ENCODE data around the gene TMSB4X. TPM values are rescaled to one million over a fixed set of nuclear protein-coding genes. Genes with fewer than 3 reads are reported as not detected.
A peak's percentile ranks its signal among the peaks of the same experiment; 100 is the strongest.
"Not testable (repeated sequence)": the region's sequence is repeated elsewhere in the genome, so short reads cannot be mapped to it uniquely, and the experiment has no call there.

TMSB4X gene
- polyA plus RNA-seq, 3 donors = 15,641 to 31,074 (median 27,127) TPM

DNA sequence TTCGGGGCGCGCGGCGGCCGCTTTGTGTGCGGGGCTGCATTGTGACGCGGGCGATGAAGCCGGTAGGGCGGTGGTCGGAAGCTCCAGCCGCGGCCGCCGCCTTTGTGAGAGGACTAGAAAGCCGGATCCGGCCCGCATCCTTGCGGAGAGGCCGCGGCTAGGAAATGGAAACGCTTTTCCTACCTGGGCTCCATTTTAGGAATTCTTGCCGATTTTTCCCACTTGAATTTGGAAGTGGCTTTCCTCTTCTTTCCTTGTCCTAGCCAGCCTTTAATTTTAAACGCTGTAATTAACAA lies 708 bp downstream of the TMSB4X start:
- Histone ChIP-seq H2AFZ (ENCODE audit: insufficient read depth, low read depth, low read length, poor library complexity, severe bottlenecking) (peak overlapping the region; percentile 27), H3K4me2 (replicated peaks; ENCODE audit: extremely low read depth, low read length, poor library complexity, severe bottlenecking) (peak overlapping the region; percentile 77), H3K9me3 (replicated peaks in 1 of 2; ENCODE audit: control insufficient read depth in 1 of 2, insufficient read depth in 1 of 2, low read length in 2 of 2) (peaks cover 0 to 6% of the 10 kb centered on the region in 2 donors), H3K4me3 (replicated peaks in 1 of 3; ENCODE audit: low read depth in 2 of 3, low read length in 3 of 3) (peak overlapping the region; percentile 87 to 97 (median 95)), H3K27me3 (ENCODE audit: control insufficient read depth in 2 of 2, insufficient read depth in 2 of 2, low read length in 2 of 2) (peaks cover 0 to 8% of the 10 kb centered on the region in 2 donors), H3K79me2 (ENCODE audit: insufficient read depth, low read length) (peaks cover 51% of the 10 kb centered on the region), H3K27ac (ENCODE audit: low read depth in 1 of 2, low read length in 2 of 2) (peak overlapping the region; percentile 93 to 98), H4K20me1 (ENCODE audit: insufficient read depth, low read length) (peaks cover 26% of the 10 kb centered on the region), H3K9ac (ENCODE audit: insufficient read depth, low read length, poor library complexity, severe bottlenecking) (peak overlapping the region; percentile 95), H3K36me3 (replicated peaks in 1 of 2; ENCODE audit: control insufficient read depth in 1 of 2, insufficient read depth in 2 of 2, low read length in 2 of 2) (peaks cover 4 to 6% of the 10 kb centered on the region in 2 donors), H3K4me1 (ENCODE audit: control insufficient read depth in 1 of 2, insufficient read depth in 2 of 2, low read length in 2 of 2) (peaks cover 41 to 74% of the 10 kb centered on the region in 2 donors)
- 0% methylated on average over 22 of the region's 26 CpGs for WGBS (ENCODE audit: insufficient coverage)
- intact Hi-C loops (cut with micrococcal nuclease) = loop anchor here (10.0 kb wide), 2 partner anchors 119 to 519 kb away; no protein-coding TSS in a partner anchor
- Mint-ChIP-seq H3K4me1 (peaks cover 40% of the 10 kb centered on the region), H3K36me3 (peaks cover 25 to 26% of the 10 kb centered on the region in 2 donors), H3K27ac (peak overlapping the region; percentile 94 to 99 (median 97)), H3K4me3 (peak overlapping the region; percentile 98), H3K9me3 (peaks cover 0 to 29% (median 14%) of the 10 kb centered on the region in 7 donors), H3K27me3 (ENCODE audit: low read depth in 3 of 3) (peaks cover 0 to 82% (median 0%) of the 10 kb centered on the region in 3 donors)
- TF ChIP-seq, protein P1, sequence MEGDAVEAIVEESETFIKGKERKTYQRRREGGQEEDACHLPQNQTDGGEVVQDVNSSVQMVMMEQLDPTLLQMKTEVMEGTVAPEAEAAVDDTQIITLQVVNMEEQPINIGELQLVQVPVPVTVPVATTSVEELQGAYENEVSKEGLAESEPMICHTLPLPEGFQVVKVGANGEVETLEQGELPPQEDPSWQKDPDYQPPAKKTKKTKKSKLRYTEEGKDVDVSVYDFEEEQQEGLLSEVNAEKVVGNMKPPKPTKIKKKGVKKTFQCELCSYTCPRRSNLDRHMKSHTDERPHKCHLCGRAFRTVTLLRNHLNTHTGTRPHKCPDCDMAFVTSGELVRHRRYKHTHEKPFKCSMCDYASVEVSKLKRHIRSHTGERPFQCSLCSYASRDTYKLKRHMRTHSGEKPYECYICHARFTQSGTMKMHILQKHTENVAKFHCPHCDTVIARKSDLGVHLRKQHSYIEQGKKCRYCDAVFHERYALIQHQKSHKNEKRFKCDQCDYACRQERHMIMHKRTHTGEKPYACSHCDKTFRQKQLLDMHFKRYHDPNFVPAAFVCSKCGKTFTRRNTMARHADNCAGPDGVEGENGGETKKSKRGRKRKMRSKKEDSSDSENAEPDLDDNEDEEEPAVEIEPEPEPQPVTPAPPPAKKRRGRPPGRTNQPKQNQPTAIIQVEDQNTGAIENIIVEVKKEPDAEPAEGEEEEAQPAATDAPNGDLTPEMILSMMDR (IDR thresholded peaks at IDR 0.05) = no peak
- DNase-seq = no peak

DNA sequence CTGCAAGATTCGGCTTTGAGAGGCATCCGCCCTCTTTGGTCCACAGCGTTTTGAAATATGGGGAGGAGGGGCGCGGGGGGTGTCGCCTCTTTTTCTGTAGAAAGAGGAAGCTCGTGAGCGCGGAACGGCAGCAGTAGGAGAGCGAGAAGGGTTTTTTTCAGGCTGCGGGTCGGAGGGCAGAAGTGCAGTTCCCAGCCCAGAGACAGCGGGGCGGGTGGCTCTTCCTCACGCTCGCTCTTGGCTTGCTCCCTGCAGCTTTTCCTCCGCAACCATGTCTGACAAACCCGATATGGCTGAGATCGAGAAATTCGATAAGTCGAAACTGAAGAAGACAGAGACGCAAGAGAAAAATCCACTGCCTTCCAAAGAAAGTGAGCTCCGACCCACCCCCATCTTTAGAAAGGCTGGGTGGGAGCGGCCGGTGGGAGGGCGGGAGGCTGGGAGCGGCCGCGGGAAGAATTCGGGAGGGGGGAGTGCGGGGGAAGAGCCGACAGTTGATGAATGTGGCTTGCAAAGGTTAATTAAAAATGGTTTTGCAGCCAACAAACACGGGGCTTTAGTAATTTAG lies 1.2 kb downstream of the TMSB4X start:
- H3K4me1 Mint-ChIP-seq = peaks cover 39% of the 10 kb centered on the region
- peak overlapping the region; percentile 98 for H3K4me3 Mint-ChIP-seq
- intact Hi-C loops (cut with micrococcal nuclease) = loop anchor here (10.0 kb wide), 2 partner anchors 119 to 519 kb away; no protein-coding TSS in a partner anchor
- peak overlapping the region; percentile 93 to 98 for H3K27ac ChIP-seq (ENCODE audit: low read depth in 1 of 2, low read length in 2 of 2)
- peaks cover 0 to 82% (median 0%) of the 10 kb centered on the region in 3 donors for H3K27me3 Mint-ChIP-seq (ENCODE audit: low read depth in 3 of 3)
- no CpG with 5 or more reads among the region's 34 CpGs for WGBS (ENCODE audit: insufficient coverage)
- H3K79me2 ChIP-seq (ENCODE audit: insufficient read depth, low read length) = peaks cover 51% of the 10 kb centered on the region
- H3K9ac ChIP-seq (ENCODE audit: insufficient read depth, low read length, poor library complexity, severe bottlenecking) = peak overlapping the region; percentile 95
- peaks cover 0 to 10% of the 10 kb centered on the region in 2 donors for H3K27me3 ChIP-seq (ENCODE audit: control insufficient read depth in 2 of 2, insufficient read depth in 2 of 2, low read length in 2 of 2)
- H3K36me3 ChIP-seq (replicated peaks in 1 of 2; ENCODE audit: control insufficient read depth in 1 of 2, insufficient read depth in 2 of 2, low read length in 2 of 2) = peaks cover 4 to 6% of the 10 kb centered on the region in 2 donors
- DNase-seq = peak; percentile 62 to 77 (median 76)
- H3K9me3 ChIP-seq (replicated peaks in 1 of 2; ENCODE audit: control insufficient read depth in 1 of 2, insufficient read depth in 1 of 2, low read length in 2 of 2) = peaks cover 0 to 6% of the 10 kb centered on the region in 2 donors
- peaks cover 25 to 26% of the 10 kb centered on the region in 2 donors for H3K36me3 Mint-ChIP-seq
- peaks cover 0 to 29% (median 14%) of the 10 kb centered on the region in 7 donors for H3K9me3 Mint-ChIP-seq
- H4K20me1 ChIP-seq (ENCODE audit: insufficient read depth, low read length) = peaks cover 26% of the 10 kb centered on the region
- H2AFZ ChIP-seq (ENCODE audit: insufficient read depth, low read depth, low read length, poor library complexity, severe bottlenecking) = peak overlapping the region; percentile 27
- peaks cover 40 to 70% of the 10 kb centered on the region in 2 donors for H3K4me1 ChIP-seq (ENCODE audit: control insufficient read depth in 1 of 2, insufficient read depth in 2 of 2, low read length in 2 of 2)
- peak overlapping the region; percentile 87 to 97 (median 95) for H3K4me3 ChIP-seq (replicated peaks in 1 of 3; ENCODE audit: low read depth in 2 of 3, low read length in 3 of 3)
- TF ChIP-seq, protein P1 (IDR thresholded peaks at IDR 0.05) = no peak
- H3K27ac Mint-ChIP-seq = peak overlapping the region; percentile 94 to 99 (median 97)
- H3K4me2 ChIP-seq (replicated peaks; ENCODE audit: extremely low read depth, low read length, poor library complexity, severe bottlenecking) = peak overlapping the region; percentile 77

DNA sequence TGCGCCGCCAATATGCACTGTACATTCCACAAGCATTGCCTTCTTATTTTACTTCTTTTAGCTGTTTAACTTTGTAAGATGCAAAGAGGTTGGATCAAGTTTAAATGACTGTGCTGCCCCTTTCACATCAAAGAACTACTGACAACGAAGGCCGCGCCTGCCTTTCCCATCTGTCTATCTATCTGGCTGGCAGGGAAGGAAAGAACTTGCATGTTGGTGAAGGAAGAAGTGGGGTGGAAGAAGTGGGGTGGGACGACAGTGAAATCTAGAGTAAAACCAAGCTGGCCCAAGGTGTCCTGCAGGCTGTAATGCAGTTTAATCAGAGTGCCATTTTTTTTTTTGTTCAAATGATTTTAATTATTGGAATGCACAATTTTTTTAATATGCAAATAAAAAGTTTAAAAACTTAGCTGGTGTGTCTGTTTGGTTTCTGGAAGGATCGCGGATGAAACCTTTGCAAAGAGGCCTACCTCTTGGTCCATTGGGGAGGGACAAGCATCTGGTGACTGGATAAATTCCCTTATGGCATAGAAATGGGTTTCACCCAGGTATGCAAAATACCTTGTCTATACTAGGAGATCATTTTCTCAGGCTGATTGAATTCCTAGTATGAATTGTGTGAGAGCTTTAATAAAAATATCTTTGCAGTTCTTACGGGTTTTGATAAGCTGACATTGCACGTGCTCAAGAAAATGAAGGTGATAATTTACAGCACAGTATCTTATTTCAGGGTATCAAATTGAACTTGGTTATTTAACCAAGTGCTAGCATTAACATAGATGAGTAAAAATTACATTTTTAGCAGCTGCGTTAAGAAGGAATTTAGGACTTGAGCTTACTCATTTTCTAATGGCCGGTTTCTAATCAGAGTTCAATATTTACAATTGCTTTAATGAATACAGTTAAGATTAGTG lies 2.2 kb downstream of the TMSB4X start:
- peaks cover 25 to 26% of the 10 kb centered on the region in 2 donors for H3K36me3 Mint-ChIP-seq
- Histone ChIP-seq H3K4me3 (replicated peaks in 1 of 3; ENCODE audit: low read depth in 2 of 3, low read length in 3 of 3) (peak overlapping the region; percentile 87 to 97 (median 95)), H3K27ac (ENCODE audit: low read depth in 1 of 2, low read length in 2 of 2) (peak overlapping the region; percentile 93 to 98), H3K27me3 (ENCODE audit: control insufficient read depth in 2 of 2, insufficient read depth in 2 of 2, low read length in 2 of 2) (peaks cover 0 to 12% of the 10 kb centered on the region in 2 donors), H3K4me1 (ENCODE audit: control insufficient read depth in 1 of 2, insufficient read depth in 2 of 2, low read length in 2 of 2) (peaks cover 39 to 70% of the 10 kb centered on the region in 2 donors), H3K9ac (ENCODE audit: insufficient read depth, low read length, poor library complexity, severe bottlenecking) (peak overlapping the region; percentile 95), H4K20me1 (ENCODE audit: insufficient read depth, low read length) (peaks cover 26% of the 10 kb centered on the region), H3K79me2 (ENCODE audit: insufficient read depth, low read length) (peaks cover 46% of the 10 kb centered on the region), H3K4me2 (replicated peaks; ENCODE audit: extremely low read depth, low read length, poor library complexity, severe bottlenecking) (peak overlapping the region; percentile 77)
- peaks cover 36% of the 10 kb centered on the region for H3K4me1 Mint-ChIP-seq
- whole genome bisulfite sequencing (ENCODE audit: insufficient coverage) = no CpG with 5 or more reads among the region's 12 CpGs
- DNase-seq; H3K9me3 ChIP-seq (replicated peaks in 1 of 2; ENCODE audit: control insufficient read depth in 1 of 2, insufficient read depth in 1 of 2, low read length in 2 of 2); H2AFZ ChIP-seq (ENCODE audit: insufficient read depth, low read depth, low read length, poor library complexity, severe bottlenecking); H3K36me3 ChIP-seq (replicated peaks in 1 of 2; ENCODE audit: control insufficient read depth in 1 of 2, insufficient read depth in 2 of 2, low read length in 2 of 2): not testable (repeated sequence)
- H3K4me3 Mint-ChIP-seq = peak overlapping the region; percentile 93 to 98
- H3K27me3 Mint-ChIP-seq (ENCODE audit: low read depth in 3 of 3) = peaks cover 0 to 82% (median 0%) of the 10 kb centered on the region in 3 donors
- peak overlapping the region; percentile 59 to 94 (median 87) for H3K27ac Mint-ChIP-seq
- H3K9me3 Mint-ChIP-seq = peaks cover 0 to 29% (median 14%) of the 10 kb centered on the region in 7 donors
- intact Hi-C loops (cut with micrococcal nuclease) = loop anchor here (10.0 kb wide), 2 partner anchors 118 to 518 kb away; no protein-coding TSS in a partner anchor
